K562 (cell line): ENCODE data around the gene ALG14. TPM values are rescaled to one million over a fixed set of nuclear protein-coding genes. Genes with fewer than 3 reads are reported as not detected.

ENCODE experiments used
- ADNP ChIP-seq: fragments of 200-800 bp; sonication (Bioruptor generic); IDR thresholded peaks from 2 replicates; pipeline ENCODE4 v1.6.1; 2016; ENCODE audit warnings: missing genetic modification characterization, missing compliant biosample characterization
- DMBX1 ChIP-seq: fragments of 250-450 bp; sonication (Bioruptor Pico); IDR thresholded peaks from 2 replicates; pipeline ENCODE4 v1.8.0; 2022; ENCODE audit warnings: inconsistent platforms, mild to moderate bottlenecking, moderate library complexity, borderline replicate concordance
- EZH2 ChIP-seq: IDR thresholded peaks from 2 replicates; pipeline ENCODE4 v1.6.1; 2012; ENCODE audit warnings: low read depth, mild to moderate bottlenecking, inconsistent platforms, low read length, borderline replicate concordance
- FOSL1 ChIP-seq: fragments of 200-800 bp; sonication (Bioruptor generic); conservative IDR thresholded peaks from 2 replicates; pipeline ENCODE4 v1.6.1; 2016; ENCODE audit warnings: missing genetic modification characterization, missing compliant biosample characterization
- HDAC8 ChIP-seq: fragments of 450-650 bp; IDR thresholded peaks from 2 replicates; pipeline ENCODE4 v1.6.1; 2016; ENCODE audit warnings: mild to moderate bottlenecking, missing genetic modification characterization, moderate library complexity, missing compliant biosample characterization
- LCOR ChIP-seq: sonication (generic); formaldehyde crosslinking; IDR thresholded peaks from 2 replicates; pipeline ENCODE4 v1.8.0; 2022; ENCODE audit warnings: mild to moderate bottlenecking, missing genetic modification reagents
- MBD1 ChIP-seq: fragments of 250-450 bp; sonication (Bioruptor Pico); IDR thresholded peaks from 2 replicates; pipeline ENCODE4 v1.8.0; 2022; ENCODE audit warnings: inconsistent platforms
- MTA3 ChIP-seq: fragments of 450-650 bp; formaldehyde crosslinking; IDR thresholded peaks from 2 replicates; pipeline ENCODE4 v1.6.1; 2017; ENCODE audit warnings: mild to moderate bottlenecking, borderline replicate concordance
- NFATC3 ChIP-seq: fragments of 450-650 bp; IDR thresholded peaks from 2 replicates; pipeline ENCODE4 v1.6.1; 2017; ENCODE audit warnings: mild to moderate bottlenecking
- NR0B1 ChIP-seq: fragments of 450-650 bp; IDR thresholded peaks from one replicate; pipeline ENCODE4 v1.6.1; 2018; ENCODE audit warnings: mild to moderate bottlenecking, moderate library complexity; ENCODE audit not compliant: partially characterized antibody
- PHB2 ChIP-seq: fragments of 450-650 bp; IDR thresholded peaks from 2 replicates; pipeline ENCODE4 v1.6.1; 2017; ENCODE audit warnings: low read depth
- SAFB ChIP-seq: fragments of 200-400 bp; formaldehyde crosslinking; IDR thresholded peaks from 2 replicates; pipeline ENCODE4 v1.6.1; 2017; ENCODE audit warnings: low read depth, low read length, borderline replicate concordance
- TGIF2 ChIP-seq: sonication (generic); formaldehyde crosslinking; IDR thresholded peaks from 2 replicates; pipeline ENCODE4 v1.8.1; 2022; ENCODE audit warnings: mild to moderate bottlenecking, missing genetic modification reagents, moderate library complexity
- YBX1 ChIP-seq: fragments of 450-650 bp; IDR thresholded peaks from 2 replicates; pipeline ENCODE4 v1.7.1; 2016; ENCODE audit warnings: mild to moderate bottlenecking
- ZNF12 ChIP-seq: sonication (generic); formaldehyde crosslinking; IDR thresholded peaks from 2 replicates; pipeline ENCODE4 v1.4.0; 2020; ENCODE audit warnings: mild to moderate bottlenecking, missing genetic modification reagents
- ZNF121 ChIP-seq: sonication (generic); formaldehyde crosslinking; conservative IDR thresholded peaks from 2 replicates; pipeline ENCODE4 v1.8.0; 2022; ENCODE audit warnings: missing genetic modification reagents
- ZNF175 ChIP-seq: fragments of 200-800 bp; sonication (Bioruptor generic); IDR thresholded peaks from 2 replicates; pipeline ENCODE4 v1.6.1; 2016; ENCODE audit warnings: low read depth, mild to moderate bottlenecking, missing genetic modification characterization, missing compliant biosample characterization
- ZNF232 ChIP-seq: sonication (generic); formaldehyde crosslinking; IDR thresholded peaks from 2 replicates; pipeline ENCODE4 v1.8.0; 2022; ENCODE audit warnings: mild to moderate bottlenecking, missing genetic modification reagents
- ZNF407 ChIP-seq: fragments of 450-650 bp; IDR thresholded peaks from 2 replicates; pipeline ENCODE4 v1.6.1; 2016; ENCODE audit warnings: low read depth
- polyA plus RNA-seq, 8 experiments: library from polyadenylated mRNA; depleted of rRNA in 4 of 8; stranded (reverse) in 5 of 8; unstranded in 3 of 8; fragments of >200 nt; fragmentation: Nextera tagmentation in 2 of 8; fragmentation: Illumina TruSeq in 1 of 8; extraction: Ambion mirVana in 2 of 8; extraction: Trizol in 1 of 8; gene quantifications; 2 replicates each; pipeline versions ENCODE4 v1.2.1 to v1.2.3, GENCODE V29; 2011 to 2014; ENCODE audit warnings: inconsistent platforms in 1 of 8, missing spikeins in 1 of 8
- total RNA-seq, 7 experiments: library from RNA; depleted of rRNA in 6 of 7; stranded (reverse); fragments of >200 nt in 6 of 7; fragmentation: Illumina TruSeq in 2 of 7; extraction: Trizol in 2 of 7; gene quantifications; 2 replicates each; pipeline versions ENCODE4 v1.2.1 to v1.2.3, GENCODE V29; 2011 to 2021; ENCODE audit warnings: low replicate concordance in 1 of 7

ALG14 gene
- total and polyA plus RNA-seq, 9 of the 15 experiments (the other 6 are each of a cell fraction or from before 2014, with no cell fraction given): 2.8 to 16.2 (median 4.9) TPM

GRCh38 chr1:94931254-94931841 lies 141.4 kb downstream of the ALG14 start (continued):
- no peak for TF ChIP-seq FOSL1
- TF ChIP-seq PHB2: no peak
- TF ChIP-seq ADNP (tag): no peak
- TF ChIP-seq YBX1: no peak
- TF ChIP-seq SAFB: no peak
- no peak for TF ChIP-seq ZNF12 (CRISPR knock-in tag)
- no peak for TF ChIP-seq MTA3
- TF ChIP-seq HDAC8 (tag): peak; percentile 82; the same call in 1 of the 2 replicates
- peak; percentile 69; the same call in 1 of the 2 replicates for TF ChIP-seq DMBX1 (CRISPR knock-in tag)
- TF ChIP-seq ZNF232: no peak
- no peak for TF ChIP-seq MBD1
- peak; percentile 81 for TF ChIP-seq ZNF175 (CRISPR knock-in tag)
- TF ChIP-seq TGIF2 (CRISPR knock-in tag): no peak
- no peak for TF ChIP-seq NFATC3
- TF ChIP-seq ZNF121: no peak
- TF ChIP-seq ZNF407: no peak
- TF ChIP-seq EZH2: no peak
- no peak for TF ChIP-seq NR0B1
- no peak for TF ChIP-seq LCOR
